ENCODE data around the gene PALD1.

The PALD1 gene

GRCh38 chr10:70442332-70442988 is 36.1 kb upstream of the PALD1 start:
- in situ Hi-C loops (cut with HindIII; ENCODE audit: low sequenced_read_pairs) = no loop called here

GRCh38 chr10:70444744-70445143 is 33.8 kb upstream of the PALD1 start:
- DNase-seq (ENCODE audit: low read depth) = no peak
- no peak overlapping the region for H3K4me3 ChIP-seq (ENCODE audit: low read depth, low read length)
- TF ChIP-seq CTCF (IDR thresholded peaks at IDR 0.05; ENCODE audit: low read depth, low read length, missing control alignments) = no peak
- in situ Hi-C loops (cut with HindIII; ENCODE audit: low sequenced_read_pairs) = no loop called here

More at GRCh38 chr10:70442332-70442988, 36.1 kb upstream of the PALD1 start:
- no peak for TF ChIP-seq CTCF (IDR thresholded peaks at IDR 0.05; ENCODE audit: low read depth, low read length, missing control alignments)
- H3K4me3 ChIP-seq (ENCODE audit: low read depth, low read length) = no peak overlapping the region
- DNase-seq (ENCODE audit: low read depth) = no peak

GRCh38 chr10:70445718-70446657 is 32.6 kb upstream of the PALD1 start:
- no peak for TF ChIP-seq CTCF (IDR thresholded peaks at IDR 0.05; ENCODE audit: low read depth, low read length, missing control alignments)
- DNase-seq (ENCODE audit: low read depth) = peak; percentile 27
- in situ Hi-C loops (cut with HindIII; ENCODE audit: low sequenced_read_pairs) = no loop called here
- no peak overlapping the region for H3K4me3 ChIP-seq (ENCODE audit: low read depth, low read length)

GRCh38 chr10:70448236-70448635 is 30.3 kb upstream of the PALD1 start:
- no peak for DNase-seq (ENCODE audit: low read depth)
- TF ChIP-seq CTCF (IDR thresholded peaks at IDR 0.05; ENCODE audit: low read depth, low read length, missing control alignments) = no peak
- in situ Hi-C loops (cut with HindIII; ENCODE audit: low sequenced_read_pairs) = no loop called here
- H3K4me3 ChIP-seq (ENCODE audit: low read depth, low read length) = no peak overlapping the region

- no peak for DNase-seq (ENCODE audit: low read depth)
- H3K4me3 ChIP-seq (ENCODE audit: low read depth, low read length) = no peak overlapping the region
- in situ Hi-C loops (cut with HindIII; ENCODE audit: low sequenced_read_pairs) = loop anchor here (25.0 kb wide), 1 partner anchor 307 kb away; no protein-coding TSS in a partner anchor
- TF ChIP-seq CTCF (IDR thresholded peaks at IDR 0.05; ENCODE audit: low read depth, low read length, missing control alignments) = no peak
Measured at GRCh38 chr10:70455213-70455630, 23.3 kb upstream of the PALD1 start.

GRCh38 chr10:70456164-70456563 is 22.4 kb upstream of the PALD1 start:
- in situ Hi-C loops (cut with HindIII; ENCODE audit: low sequenced_read_pairs) = loop anchor here (25.0 kb wide), 1 partner anchor 306 kb away; no protein-coding TSS in a partner anchor
- H3K4me3 ChIP-seq (ENCODE audit: low read depth, low read length) = no peak overlapping the region
- no peak for TF ChIP-seq CTCF (IDR thresholded peaks at IDR 0.05; ENCODE audit: low read depth, low read length, missing control alignments)
- no peak for DNase-seq (ENCODE audit: low read depth)

Data from astrocyte of the cerebellum (primary cell).